Measurements from ENCODE around the gene HOXA1. TPM values are rescaled to one million over a fixed set of nuclear protein-coding genes. Genes with fewer than 3 reads are reported as not detected.
A peak's percentile ranks its signal among the peaks of the same experiment; 100 is the strongest.

Gene HOXA1
- total RNA-seq, 1 donor from 2014 or later = 0.55 TPM

DNA sequence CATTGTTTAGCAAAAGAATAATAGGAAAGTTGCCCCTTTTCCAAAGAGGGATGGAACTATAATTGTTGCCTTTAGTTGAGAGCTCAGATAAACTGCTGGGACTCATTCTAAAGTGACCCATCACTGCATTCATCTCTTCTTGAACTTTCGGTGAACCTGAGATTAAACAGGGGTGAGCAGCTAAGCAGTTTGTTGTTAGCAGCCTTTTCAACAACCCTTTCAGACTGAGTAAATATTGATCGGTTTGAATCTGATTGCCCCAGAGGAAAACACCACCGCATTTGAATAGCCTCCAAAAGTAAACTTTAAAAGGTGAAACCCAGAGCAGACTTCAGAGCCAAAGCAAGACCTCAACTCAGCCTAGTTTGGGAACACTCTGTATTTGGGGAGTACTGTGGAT lies 4.7 kb downstream of the HOXA1 start:
- Mint-ChIP-seq H3K9me3 (no peaks in the 10 kb centered on the region), H3K4me1 (peaks cover 23% of the 10 kb centered on the region), H3K36me3 (ENCODE audit: low read depth) (peaks cover 3% of the 10 kb centered on the region), H3K4me3 (no peak overlapping the region), H3K27ac (no peak overlapping the region), H3K27me3 (peaks cover 61% of the 10 kb centered on the region)
- intact Hi-C loops (cut with micrococcal nuclease) = no loop called here
- ChIA-PET CTCF (interaction anchor here (1.6 kb wide), 1 partner anchor 59 kb away, joined by 5 read pairs; no protein-coding TSS in a partner anchor), POLR2A (interaction anchor here (0.6 to 1.3 kb wide), 2 partner anchors 22 to 41 kb away, joined by 3 to 9 read pairs; no protein-coding TSS in a partner anchor)
- ATAC-seq (ENCODE audit: low read depth) = no peak
- DNase-seq = no peak
- TF ChIP-seq, protein P1, sequence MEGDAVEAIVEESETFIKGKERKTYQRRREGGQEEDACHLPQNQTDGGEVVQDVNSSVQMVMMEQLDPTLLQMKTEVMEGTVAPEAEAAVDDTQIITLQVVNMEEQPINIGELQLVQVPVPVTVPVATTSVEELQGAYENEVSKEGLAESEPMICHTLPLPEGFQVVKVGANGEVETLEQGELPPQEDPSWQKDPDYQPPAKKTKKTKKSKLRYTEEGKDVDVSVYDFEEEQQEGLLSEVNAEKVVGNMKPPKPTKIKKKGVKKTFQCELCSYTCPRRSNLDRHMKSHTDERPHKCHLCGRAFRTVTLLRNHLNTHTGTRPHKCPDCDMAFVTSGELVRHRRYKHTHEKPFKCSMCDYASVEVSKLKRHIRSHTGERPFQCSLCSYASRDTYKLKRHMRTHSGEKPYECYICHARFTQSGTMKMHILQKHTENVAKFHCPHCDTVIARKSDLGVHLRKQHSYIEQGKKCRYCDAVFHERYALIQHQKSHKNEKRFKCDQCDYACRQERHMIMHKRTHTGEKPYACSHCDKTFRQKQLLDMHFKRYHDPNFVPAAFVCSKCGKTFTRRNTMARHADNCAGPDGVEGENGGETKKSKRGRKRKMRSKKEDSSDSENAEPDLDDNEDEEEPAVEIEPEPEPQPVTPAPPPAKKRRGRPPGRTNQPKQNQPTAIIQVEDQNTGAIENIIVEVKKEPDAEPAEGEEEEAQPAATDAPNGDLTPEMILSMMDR (IDR thresholded peaks at IDR 0.05) = no peak

DNA sequence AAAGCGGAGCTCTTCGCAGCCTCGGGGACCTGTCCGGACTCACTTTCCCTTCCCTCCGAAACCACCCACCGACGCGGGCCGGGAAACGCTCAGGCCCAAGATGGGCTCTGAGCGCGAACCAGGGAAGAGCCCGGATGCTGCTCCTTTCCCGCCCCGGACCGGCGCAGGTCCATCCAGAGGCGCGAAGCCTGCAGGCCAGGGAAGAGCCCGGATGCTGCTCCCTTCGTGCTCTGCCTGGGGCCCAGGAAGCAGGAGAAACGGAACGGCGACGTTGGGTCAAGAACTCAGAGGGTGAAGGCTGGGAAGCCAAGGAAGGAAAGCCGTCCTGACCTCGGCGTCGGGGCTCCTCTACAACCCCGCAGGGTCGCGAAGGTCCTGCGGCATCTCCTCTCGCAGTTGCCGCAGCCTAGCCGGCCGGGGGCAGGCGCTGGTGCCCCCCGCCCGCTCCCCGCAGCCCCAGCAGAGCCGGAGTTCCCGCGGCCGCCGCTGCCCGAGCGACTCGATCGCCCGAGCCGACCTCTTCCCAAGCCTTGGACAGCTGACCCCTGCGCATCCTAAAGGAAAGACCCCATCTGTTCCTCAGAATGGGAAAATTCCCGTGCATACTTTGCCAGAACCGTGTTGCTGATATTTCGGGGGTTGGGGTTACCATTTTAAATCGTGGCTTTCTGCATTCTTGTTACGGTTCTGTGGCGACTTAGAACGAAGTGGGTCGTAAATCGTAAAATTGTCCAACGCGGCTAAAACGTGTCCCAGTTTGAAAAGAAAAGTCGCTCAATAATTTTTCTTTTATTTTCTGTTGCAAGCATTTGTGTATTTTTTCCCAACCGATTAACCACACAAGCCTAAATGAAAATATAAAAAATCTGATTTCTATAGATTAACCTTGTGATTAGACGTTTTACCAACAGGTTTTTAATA lies 7.5 kb downstream of the HOXA1 start:
- ATAC-seq (ENCODE audit: low read depth) (no peak), DNase-seq (no peak)
- no peaks in the 10 kb centered on the region for H3K9me3 Mint-ChIP-seq
- CTCF ChIA-PET = no interaction called here
- intact Hi-C loops (cut with micrococcal nuclease) = no loop called here
- no peak overlapping the region for H3K27ac Mint-ChIP-seq
- POLR2A ChIA-PET = no interaction called here
- peaks cover 12% of the 10 kb centered on the region for H3K4me1 Mint-ChIP-seq
- TF ChIP-seq, protein P1 (IDR thresholded peaks at IDR 0.05) = no peak
- H3K36me3 Mint-ChIP-seq (ENCODE audit: low read depth) = no peaks in the 10 kb centered on the region
- peaks cover 47% of the 10 kb centered on the region for H3K27me3 Mint-ChIP-seq
- peak overlapping the region; percentile 38 for H3K4me3 Mint-ChIP-seq

DNA sequence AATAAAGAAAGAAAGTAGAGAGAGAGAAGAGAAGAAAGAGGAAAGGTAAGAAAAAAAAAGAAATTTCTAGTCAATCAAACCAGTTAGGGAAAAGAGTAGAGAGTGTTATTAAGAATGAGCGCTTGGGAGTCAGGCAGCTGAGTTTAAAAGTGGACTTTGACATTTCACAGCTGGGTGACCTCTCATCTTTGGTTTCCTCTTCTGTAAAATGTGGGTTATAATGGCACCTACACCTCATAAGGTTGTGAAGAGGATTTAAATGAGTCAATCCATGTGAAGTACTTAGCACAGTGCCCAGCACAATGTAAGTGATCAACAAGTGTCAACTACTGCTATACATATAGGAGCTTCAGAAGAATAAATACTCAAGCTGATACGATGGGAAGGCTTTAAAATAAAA lies 12.2 kb downstream of the HOXA1 start:
- intact Hi-C loops (cut with micrococcal nuclease) = no loop called here
- POLR2A ChIA-PET = no interaction called here
- Mint-ChIP-seq H3K4me1 (peaks cover 18% of the 10 kb centered on the region), H3K4me3 (no peak overlapping the region), H3K27me3 (peaks cover 19% of the 10 kb centered on the region), H3K36me3 (ENCODE audit: low read depth) (no peaks in the 10 kb centered on the region), H3K27ac (no peak overlapping the region), H3K9me3 (no peaks in the 10 kb centered on the region)
- TF ChIP-seq, protein P1 (IDR thresholded peaks at IDR 0.05) = no peak
- DNase-seq (no peak), ATAC-seq (ENCODE audit: low read depth) (no peak)
- CTCF ChIA-PET = interaction anchor here (0.9 kb wide), 1 partner anchor 36 kb away, joined by 3 read pairs; no protein-coding TSS in a partner anchor

DNA sequence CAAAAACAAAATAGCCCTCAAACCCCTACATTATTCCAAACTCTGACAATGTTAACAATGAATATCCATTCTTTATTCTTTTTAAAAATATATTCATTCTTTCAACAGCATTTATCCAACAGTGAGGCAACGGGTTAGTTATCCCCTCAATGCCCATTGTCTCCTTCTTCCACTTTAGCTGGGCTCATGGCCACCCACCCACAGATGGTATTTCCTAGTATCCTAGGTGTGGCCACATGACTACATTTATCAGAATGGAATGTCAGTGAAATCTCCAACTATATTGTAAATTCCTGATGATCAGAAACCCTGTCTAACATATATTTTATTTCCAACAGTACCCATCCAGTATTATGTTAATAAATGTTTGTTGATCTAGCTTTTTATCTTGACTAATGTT lies 13.6 kb downstream of the HOXA1 start:
- intact Hi-C loops (cut with micrococcal nuclease) = no loop called here
- TF ChIP-seq, protein P1 (IDR thresholded peaks at IDR 0.05) = no peak
- ChIA-PET CTCF (no interaction called here), POLR2A (no interaction called here)
- ATAC-seq (ENCODE audit: low read depth) (no peak), DNase-seq (no peak)
- H3K4me3 Mint-ChIP-seq = no peak overlapping the region
- peaks cover 8% of the 10 kb centered on the region for H3K4me1 Mint-ChIP-seq
- H3K27me3 Mint-ChIP-seq = peaks cover 6% of the 10 kb centered on the region
- H3K27ac Mint-ChIP-seq = no peak overlapping the region
- no peaks in the 10 kb centered on the region for H3K36me3 Mint-ChIP-seq (ENCODE audit: low read depth)
- no peaks in the 10 kb centered on the region for H3K9me3 Mint-ChIP-seq

DNA sequence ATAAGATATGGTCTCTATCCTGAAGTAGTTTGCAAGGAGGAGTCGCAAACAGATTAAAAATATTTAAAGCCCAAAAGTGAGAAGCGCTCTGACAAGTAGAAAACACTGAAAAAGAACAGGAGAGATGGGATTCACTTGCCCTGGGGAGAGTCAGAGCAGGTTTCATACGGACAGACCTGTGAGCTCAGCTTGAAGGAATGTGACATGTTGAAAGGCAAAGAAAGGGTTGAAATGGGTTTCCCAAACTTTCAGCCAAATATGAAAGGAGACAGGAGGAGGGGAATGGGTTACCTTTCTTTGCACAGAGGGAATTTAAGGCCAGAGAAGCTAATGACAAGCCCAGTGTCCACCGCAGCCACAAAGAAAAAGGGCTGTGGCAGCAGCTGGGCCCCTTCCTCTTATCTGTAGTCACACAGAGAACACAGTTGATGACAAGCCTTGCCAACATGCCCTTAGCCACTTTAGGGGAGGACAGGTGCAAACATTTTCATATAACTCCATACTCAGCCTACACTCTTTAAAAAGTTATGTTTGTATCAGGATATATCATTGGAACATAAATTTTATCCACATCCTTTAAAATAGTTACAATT lies 14.9 kb downstream of the HOXA1 start:
- ATAC-seq (ENCODE audit: low read depth) (no peak), DNase-seq (no peak)
- no peak overlapping the region for H3K27ac Mint-ChIP-seq
- CTCF ChIA-PET = no interaction called here
- peaks cover 5% of the 10 kb centered on the region for H3K27me3 Mint-ChIP-seq
- intact Hi-C loops (cut with micrococcal nuclease) = no loop called here
- no peaks in the 10 kb centered on the region for H3K36me3 Mint-ChIP-seq (ENCODE audit: low read depth)
- H3K4me3 Mint-ChIP-seq = no peak overlapping the region
- TF ChIP-seq, protein P1 (IDR thresholded peaks at IDR 0.05) = no peak
- peaks cover 8% of the 10 kb centered on the region for H3K4me1 Mint-ChIP-seq
- POLR2A ChIA-PET = no interaction called here
- no peaks in the 10 kb centered on the region for H3K9me3 Mint-ChIP-seq

Data from activated B cell treated with CpG ODN at 0.5 μM for 24 hours (primary cell).